ENCODE measurements around the gene SPAG17.

- TF ChIP-seq, protein P1, sequence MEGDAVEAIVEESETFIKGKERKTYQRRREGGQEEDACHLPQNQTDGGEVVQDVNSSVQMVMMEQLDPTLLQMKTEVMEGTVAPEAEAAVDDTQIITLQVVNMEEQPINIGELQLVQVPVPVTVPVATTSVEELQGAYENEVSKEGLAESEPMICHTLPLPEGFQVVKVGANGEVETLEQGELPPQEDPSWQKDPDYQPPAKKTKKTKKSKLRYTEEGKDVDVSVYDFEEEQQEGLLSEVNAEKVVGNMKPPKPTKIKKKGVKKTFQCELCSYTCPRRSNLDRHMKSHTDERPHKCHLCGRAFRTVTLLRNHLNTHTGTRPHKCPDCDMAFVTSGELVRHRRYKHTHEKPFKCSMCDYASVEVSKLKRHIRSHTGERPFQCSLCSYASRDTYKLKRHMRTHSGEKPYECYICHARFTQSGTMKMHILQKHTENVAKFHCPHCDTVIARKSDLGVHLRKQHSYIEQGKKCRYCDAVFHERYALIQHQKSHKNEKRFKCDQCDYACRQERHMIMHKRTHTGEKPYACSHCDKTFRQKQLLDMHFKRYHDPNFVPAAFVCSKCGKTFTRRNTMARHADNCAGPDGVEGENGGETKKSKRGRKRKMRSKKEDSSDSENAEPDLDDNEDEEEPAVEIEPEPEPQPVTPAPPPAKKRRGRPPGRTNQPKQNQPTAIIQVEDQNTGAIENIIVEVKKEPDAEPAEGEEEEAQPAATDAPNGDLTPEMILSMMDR (IDR thresholded peaks at IDR 0.05): no peak
- TF ChIP-seq POLR2AphosphoS5 (IDR thresholded peaks at IDR 0.05): no peak
- no peak for TF ChIP-seq POLR2A (IDR thresholded peaks at IDR 0.05)
Observed at GRCh38 chr1:118159569-118159968, 25.5 kb downstream of the SPAG17 start.

Measured in sigmoid colon (tissue), 4 donors.